Measurements from ENCODE around the gene SPNS2.

The SPNS2 gene

GRCh38 chr17:4588391-4588790 lies 89.7 kb downstream of the SPNS2 start:
- no peak overlapping the region for H3K4me3 ChIP-seq
- H3K9me3 ChIP-seq (ENCODE audit: low read depth, low read length) = no peaks in the 10 kb centered on the region
- no peak overlapping the region for H3K9ac ChIP-seq (ENCODE audit: insufficient read length)
- DNase-seq (ENCODE audit: low read depth, low spot score) = no peak
- no peaks in the 10 kb centered on the region for H3K36me3 ChIP-seq (ENCODE audit: insufficient read depth, low read length)
- H3K27ac ChIP-seq = no peak overlapping the region
- TF ChIP-seq POLR2AphosphoS5 (IDR thresholded peaks at IDR 0.05; ENCODE audit: borderline replicate concordance, low read depth, low read length) (no peak), EZH2 (IDR thresholded peaks at IDR 0.05) (no peak), FOXP2 (optimal IDR thresholded peaks at IDR 0.05; ENCODE audit: control extremely low read depth, extremely low read length, insufficient read depth) (no peak)

Measured in SK-N-MC (cell line).